NCI-H187 (cell line): ENCODE results near the gene RYK.
"Not testable (repeated sequence)": the region's sequence is repeated elsewhere in the genome, so short reads cannot be mapped to it uniquely, and the experiment has no call there.

Experiments
- DNase-seq, 2 experiments: peaks; one replicate each; lab custom pipeline; 2025; lab: John Stamatoyannopoulos, UW

Gene RYK

DNA sequence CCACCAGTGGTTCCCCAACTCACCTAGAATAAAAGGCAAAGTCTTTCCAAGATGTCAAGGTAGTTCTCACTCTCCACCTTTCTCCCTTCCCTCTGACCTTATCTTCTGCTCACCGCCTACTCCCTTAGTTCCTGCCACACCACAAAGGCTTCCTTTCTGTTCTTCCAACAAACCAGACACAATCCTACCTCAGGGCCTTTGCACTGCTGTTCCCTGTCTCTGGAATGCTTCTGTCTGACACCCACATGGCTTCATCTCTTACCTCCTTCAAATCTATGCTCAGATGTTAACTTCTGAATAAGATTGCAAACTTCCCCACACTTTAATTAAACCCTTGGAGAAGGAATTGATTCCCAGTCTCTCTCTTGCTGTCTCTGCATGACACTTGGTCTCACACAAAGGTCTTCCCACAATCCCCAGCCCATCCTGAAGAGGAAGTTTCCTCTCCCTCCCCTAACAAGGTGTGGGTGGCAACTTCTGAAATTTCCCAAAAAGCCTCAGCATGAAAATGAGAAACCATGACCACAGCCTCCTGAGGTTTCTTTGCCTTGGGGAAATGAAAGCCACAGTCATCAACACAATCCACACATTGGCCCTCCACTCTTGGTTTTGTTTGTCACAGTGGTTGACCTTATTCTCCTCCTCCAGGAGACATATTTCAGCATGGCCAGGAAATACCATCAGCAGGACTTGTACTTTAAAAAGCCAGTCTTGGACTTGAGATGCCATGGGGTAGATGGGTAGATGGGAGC lies 3.0 kb upstream of the RYK start:
- no peak for DNase-seq

DNA sequence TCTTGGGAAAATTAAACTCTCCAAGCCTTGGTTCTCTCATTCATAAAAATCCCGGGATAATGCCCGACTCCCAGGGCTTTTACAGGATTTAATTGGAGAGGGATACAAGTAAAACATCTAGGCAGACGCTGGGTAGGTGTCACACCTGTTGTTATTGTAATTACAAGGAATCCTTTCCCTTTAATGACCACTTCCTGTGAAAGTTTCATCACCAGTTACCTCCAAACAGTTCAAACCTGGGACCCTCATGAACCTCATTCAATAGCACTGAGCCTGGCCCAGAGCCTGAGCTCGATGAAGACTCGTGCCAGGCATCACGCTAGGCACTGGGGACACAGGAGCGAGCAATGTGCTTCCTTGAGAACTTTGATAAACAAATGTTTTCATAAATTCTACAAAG lies 2.1 kb upstream of the RYK start:
- DNase-seq = no peak

DNA sequence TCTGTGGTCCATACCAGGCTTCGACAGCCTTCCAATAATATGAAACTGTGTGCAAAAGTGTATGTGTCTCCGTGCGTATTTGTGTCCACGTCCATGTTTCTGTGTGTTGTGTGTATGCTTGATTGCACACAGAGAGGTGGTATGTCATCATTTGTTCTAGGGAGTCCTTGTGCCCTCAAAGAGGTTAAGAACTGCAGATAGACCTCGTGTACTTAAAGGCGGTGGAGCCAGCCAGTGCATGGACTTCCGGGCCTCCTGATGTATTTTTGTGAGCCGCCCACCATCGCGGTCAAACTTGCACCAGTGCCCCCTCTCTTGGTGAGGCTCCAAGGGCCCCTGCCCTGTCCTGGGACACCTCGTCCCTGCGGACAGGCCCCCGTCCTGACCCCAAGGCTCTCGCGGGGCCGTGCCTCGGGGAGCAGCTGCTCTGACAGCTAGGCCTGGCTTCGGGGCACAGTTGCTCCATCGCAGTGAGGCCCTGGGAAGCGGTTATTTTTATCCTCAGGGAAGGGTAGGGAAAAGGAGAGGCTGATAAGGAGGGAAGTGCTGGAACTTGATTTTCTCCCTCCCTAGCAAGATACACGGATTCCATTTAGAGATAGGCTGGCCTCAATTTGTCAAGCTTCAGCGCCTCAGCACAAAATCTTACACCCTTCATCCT lies 1.2 kb upstream of the RYK start:
- DNase-seq = no peak

DNA sequence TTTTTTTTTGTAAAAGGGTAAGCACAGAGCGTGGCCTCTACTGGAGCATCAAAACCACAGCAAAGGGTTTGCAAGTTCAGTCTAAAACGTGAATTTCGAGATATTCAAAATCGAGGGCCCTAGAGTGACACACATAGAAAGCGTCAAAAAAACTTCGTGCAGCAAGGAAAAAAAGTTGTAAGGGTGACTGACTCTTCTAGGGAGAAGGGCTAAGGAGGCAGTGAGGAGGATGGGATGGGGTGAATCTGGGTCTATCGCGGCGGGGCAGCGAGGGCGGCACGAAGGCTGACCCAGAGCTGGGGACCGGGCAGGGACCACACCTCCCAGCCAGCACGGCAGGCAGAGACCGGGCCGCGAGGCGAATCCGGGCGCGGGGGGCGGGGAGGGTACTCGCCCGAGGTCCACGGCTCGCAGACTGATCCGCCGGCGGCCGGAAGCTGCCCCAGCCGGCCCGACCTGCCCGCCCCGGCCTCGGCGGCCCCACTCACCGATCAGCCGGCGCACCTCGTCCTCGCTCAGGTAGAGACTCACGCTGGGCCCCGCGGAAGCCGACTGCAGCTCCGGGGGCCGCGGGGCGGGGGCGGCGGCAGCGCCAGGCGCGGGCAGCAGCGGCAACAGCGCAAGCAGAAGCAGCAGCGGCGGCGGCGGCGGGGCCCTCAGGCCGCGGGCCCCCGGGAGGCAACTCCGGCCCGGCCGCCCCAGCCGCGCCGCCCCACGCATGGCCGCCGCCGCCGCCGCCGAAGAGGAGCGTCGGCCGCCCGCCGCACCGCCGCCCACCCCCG lies 533 bp downstream of the RYK start:
- DNase-seq = peak in 1 of 2 experiments; percentile 6

DNA sequence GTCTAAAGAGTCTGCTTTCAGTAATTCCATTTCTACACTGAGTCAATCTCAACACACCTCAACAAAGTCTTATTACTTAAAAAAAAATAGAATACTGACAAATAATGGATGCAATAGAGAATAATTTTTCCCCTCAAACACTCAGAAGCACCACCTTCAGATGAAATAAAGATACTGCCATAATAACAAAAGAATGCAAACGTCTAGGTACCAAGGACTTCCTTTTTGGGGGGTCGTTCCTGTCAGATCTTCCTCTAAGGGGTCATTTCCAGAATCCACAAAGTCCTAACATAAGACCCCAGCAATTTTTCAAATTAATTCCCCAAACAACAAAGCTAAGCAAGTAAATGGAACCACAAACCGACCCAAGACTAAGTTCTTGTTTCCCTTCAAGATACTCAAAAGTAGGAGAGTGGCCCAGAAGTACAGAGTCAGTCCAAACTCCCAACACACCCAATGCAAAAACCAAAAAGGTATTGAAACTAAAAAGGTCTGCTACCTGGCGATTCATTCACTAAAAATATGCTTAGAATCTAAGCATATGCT lies 1.3 kb downstream of the RYK start:
- no peak for DNase-seq

DNA sequence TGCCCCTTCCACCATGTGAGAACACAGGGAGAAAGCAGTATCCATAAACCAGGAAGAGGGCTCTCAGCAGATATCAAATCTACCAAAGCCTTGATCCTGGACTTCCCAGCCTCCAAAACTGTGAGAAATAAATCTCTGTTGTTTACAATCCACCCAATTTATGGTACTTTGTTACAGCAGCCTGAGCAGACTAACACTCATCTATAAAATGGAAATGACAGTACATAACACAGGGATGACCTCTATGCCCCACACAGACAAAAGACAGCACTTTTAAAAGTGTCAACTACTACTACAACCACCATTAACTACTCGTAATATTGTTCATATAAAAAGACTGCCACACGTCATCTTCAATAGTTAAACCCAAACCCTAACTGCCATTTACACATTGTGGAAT lies 5.7 kb downstream of the RYK start:
- no peak for DNase-seq

DNA sequence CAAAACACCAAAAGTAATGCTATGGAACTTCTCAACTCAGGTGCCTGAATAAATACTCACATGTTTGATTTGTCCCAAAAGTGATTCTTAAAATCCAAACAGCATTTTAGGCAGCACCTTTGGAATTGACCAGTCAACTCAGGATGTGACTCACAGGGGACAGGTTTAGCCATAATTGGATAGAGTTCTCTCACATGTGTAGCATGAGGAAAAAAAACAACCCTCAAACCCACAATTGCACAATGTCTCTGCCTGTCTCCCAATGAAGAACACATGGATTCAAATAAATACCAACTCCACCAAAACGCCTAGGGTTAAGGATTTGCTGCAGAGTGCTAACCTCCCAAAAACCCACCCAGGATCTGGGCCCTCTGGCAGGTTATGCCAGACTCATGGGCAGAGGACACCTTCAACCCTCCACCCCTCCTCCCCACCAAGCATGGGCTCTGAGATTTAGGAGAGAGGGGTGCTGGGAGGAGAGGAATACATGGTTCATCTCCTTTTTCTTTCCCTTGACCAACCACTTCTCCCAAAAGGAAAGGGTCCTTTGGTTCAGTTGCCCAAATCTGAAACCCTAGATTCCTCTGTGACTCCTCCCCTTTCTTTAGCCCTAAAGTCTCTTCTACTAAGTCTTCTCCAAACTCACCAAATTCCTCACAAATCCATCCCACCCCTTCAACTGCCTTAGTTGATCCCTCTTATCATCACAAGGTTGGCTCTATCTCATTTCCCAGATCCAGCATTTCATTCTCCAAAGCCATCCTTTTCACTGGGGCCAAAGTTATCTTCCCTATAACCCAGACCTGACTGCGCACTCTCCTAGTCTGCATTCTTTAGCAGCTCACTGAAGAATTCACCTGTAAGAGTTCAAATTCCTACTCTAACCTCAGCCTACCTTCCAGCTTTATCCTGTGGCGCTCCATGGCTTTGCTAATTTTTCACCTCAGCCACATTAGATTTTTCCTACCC lies 7.7 kb downstream of the RYK start:
- no peak for DNase-seq

DNA sequence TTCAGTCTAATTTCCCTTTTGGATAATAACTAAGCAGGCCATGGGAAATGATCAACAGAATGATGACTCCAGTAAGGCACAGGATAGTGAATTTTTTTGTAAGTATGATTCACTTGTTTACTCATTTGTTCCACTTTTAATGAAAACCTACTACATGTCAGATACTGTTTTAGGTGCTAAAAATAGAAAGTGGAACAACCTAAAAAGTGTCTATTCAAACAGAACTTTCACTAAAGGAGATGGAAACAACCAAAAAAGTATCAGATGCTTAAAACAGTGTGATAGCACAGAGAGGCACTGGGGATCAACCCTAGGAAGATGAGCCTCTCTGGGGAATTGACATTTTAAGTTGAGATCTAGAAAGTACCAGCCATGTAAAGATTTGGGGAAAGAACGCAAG lies 11.1 kb downstream of the RYK start:
- DNase-seq = no peak

DNA sequence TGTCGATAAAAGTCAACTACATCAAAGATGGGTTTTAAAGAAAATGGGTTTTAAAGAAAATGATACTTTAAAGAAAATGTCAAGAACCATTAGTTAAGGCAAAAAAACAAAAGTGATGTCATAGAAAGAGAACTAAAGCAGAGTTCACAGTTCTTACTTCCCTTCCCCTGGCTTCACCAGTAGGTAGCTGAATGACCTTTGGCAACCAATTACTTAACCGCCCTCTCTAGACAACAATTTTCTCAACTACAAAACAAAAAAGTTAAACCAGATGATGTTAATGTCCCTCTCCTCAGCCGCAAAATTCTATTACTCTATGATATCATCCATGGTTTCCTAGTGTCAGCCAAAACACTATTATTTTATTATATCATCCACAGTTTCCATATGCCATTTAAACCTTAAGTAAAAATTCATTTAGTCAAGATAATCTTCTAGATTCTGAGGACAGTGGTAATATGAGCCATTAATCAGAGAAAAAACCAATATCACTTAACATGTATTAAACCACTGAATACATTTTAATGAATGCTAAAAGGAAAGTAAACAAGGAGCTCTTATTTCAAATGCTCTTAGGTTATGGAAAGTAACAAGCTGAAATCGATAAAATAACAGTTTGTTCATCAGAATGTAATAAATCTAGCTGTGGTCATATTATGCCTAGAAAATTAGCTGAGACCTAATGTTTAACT lies 13.1 kb downstream of the RYK start:
- no peak for DNase-seq

DNA sequence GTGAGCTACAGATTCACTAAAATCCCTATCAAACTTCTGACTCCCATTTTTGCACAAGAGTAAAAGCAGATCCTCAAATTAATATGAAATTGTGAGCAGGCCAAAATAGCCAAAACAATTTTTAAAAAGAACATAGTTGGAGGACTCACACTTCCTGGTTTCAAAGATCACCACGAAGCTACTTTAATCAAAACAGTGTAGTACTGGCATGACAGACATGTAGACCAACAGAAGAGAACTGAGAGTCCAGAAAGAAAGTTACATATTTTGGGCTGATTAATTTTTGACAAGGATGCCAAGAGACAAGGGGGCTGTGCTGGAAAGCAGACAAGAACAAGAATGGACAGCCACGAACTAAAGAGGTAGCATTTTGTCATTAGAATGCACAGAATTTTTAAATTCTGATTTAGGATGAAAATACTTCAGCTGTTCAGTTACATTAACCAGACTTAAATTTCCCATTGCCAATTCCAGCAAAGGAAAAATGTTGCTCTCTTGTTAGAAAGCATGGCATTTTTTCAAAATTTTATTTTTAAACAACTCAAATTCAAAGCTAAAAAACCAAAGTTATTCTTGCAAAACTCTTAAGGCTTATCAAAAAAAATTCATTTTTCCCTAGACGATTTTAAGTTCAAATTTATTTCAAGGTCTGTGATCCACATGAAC lies 14.0 kb downstream of the RYK start:
- no peak for DNase-seq

DNA sequence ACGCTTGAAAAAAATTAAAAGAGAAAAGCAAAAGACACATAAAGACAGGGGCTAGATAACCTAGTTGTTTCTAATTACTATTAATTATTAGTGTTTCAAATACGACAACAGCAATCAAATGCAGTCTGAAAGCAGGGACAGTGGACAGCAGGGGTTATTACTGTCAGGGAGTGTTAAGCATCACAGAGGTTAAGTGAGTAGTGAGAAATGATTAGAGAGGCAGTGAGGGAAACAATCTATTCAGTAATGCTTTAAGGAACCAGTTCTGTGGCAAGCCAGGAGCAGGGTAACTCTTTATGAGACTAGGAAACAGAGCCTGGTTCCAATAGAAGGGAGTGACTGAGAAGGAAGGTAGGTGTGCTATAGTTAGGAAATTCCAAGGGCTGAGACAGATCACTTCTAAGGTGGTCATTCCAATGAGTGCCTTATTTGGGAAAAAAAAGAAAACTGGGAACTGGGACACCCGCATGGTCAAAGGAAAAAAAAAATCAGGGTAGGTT lies 15.0 kb downstream of the RYK start:
- DNase-seq = no peak

DNA sequence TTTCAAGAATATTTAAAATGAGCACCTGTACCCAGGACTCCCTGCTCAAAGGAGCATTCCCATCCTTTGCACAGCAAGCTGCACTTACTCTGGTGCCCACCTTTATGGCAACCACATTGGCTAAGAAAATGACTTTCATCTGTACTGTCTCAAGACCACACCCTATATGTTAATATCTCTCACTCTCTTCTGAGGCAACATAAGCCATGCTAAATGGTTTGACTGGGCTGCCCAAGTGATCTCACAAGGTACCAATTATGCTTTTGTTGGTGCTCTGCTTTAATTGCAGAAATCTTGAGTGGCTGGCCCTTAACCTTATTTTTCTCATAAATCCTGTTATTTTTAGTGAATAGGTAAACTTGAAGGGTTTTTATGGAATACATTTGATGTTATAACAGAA lies 17.7 kb downstream of the RYK start:
- no peak for DNase-seq

DNA sequence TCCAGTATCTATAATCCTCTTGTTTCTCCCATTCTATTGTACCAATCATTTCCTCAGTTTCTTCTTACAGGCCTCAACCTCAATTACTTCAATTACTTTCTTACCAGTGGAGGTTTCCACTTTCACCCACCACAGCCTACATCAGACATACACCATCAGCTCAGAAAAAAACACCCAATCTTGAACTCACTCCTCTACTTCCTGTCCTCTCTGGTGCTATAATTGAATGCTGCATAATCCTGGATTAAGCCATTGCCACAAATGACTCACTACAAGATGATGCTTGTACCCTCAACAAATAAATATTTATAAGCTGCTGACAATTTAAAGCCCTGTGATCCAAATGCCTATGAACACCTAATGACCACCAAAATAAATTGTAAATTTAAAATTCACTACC lies 18.5 kb downstream of the RYK start:
- no peak for DNase-seq

DNA sequence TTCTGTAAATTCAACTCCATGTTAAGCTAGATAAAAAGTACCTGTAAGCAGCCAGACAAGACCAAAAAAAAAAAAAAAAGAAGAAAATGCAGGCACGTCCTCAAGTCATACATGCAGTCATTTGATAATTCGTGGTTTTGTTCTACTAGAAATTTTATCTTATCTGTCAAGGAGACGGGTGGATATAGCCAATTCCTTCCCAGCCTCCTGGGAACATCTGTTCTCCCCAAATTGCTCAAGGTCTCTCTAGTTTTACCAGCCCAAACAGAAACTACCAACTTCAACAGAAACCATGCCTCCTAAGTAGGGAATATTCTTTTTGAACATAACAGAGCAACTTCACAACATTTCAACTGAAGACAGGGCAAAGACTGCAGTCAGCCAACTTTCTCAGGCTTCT lies 19.5 kb downstream of the RYK start:
- no peak for DNase-seq

DNA sequence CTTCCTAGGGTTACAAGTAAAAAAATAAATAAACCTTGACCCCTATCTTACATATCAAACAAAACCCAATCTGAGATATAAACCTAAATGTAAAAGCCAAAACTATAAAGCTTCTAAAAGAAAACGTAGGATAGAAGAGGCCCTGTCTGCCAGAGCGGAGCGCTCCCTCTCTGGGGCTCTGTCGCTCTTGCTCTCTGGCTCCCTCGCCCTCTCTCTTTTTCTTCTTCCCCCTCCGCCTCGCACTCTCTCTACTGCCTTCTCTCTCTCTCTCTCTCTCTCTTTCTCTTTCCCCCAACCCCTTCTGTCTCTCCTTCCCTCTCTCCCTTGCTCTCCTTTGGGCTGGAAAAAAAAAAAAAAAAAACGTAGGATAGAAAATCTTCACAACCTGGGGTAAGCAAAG lies 21.6 kb downstream of the RYK start:
- DNase-seq = no peak

DNA sequence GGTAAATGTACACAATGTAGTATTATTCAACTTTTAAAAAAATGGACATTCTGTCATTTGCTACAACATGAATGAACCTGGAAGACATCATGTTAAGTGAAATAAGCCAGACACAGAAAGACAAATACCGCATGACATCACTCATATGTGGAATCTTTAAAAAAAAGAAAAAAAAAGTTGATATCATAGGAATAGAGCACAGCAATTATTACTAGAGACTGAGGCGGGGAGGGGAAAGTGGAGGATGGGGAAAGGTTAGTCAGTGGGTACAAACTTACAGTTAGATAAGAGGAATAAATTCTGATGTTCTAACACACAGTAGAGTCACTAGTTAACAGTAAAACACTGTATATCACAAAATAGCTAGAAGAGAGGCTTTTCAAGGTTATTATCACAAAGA lies 22.2 kb downstream of the RYK start:
- no peak for DNase-seq

DNA sequence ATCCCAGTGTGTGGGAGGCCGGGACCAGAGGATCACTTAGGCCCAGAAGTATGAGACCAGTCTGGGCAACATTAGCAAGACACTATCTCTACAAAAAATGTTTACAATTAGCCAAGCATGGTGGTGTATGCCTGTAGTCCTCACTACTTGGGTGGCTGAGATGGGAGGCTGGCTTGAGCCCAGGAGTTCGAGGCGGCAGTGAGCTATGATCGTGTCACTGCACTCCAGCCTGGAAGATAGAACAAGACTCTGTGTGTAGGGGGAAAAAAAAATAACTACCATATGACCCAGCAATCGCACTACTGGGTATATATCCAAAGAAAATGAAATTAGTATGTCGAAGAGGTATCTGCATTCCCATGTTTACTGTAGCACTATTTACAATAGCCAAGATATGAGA lies 22.6 kb downstream of the RYK start:
- no peak for DNase-seq

DNA sequence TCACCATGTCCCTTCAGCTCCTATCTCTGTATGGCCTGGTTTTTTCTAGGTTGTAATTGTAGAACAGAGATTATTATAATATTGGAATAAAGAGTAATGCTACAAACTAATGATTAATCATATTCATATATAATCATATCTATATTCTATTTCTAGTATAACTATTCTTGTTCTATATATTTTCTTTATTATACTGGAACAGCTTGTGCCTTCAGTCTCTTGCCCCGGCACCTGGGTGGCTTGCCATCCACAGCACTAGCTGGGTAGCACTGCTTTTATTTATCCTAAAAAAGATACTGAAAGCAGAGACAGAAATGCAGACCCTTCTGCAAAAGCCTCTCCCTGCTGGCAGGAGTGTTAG lies 25.9 kb downstream of the RYK start:
- not testable (repeated sequence) for DNase-seq

DNA sequence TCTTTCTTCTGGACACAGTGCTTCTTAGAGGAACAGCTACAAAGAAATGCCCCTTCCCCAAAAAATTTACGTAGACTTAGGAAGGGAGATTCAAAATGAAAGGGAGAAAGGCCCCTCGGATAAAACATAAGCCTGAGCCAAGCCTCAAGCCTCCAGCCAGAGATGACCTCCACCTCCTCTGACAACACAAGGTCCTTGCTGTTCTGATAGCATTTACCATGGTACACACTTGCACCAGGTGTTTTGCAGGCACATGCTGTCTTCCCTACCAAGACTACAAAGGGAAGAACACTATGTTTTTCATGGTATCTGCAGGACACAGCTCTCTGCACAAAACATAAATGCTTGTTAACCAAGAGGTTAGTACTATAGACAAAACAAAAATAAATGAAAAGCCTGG lies 27.8 kb downstream of the RYK start:
- no peak for DNase-seq

DNA sequence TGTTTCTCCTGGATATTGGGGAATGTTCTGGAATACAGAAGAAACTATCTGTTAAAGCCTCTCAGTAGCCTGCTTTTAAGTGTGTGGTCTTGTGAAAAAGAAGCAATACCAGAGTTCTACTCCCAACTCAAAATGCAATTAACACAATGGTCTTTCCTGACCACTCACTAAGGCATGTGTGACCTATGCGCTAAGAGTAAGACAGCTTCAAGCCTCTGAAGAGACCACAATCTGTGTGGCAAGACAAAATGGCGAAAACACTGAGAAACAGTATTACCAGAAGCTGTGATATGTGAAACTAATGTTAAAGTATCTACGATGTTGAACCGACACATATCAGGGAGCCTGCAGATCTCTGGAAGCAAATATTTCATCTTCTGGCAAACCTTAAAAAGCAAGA lies 33.8 kb downstream of the RYK start:
- DNase-seq = no peak
